ENCODE results near the gene KIF22.

The KIF22 gene

DNA sequence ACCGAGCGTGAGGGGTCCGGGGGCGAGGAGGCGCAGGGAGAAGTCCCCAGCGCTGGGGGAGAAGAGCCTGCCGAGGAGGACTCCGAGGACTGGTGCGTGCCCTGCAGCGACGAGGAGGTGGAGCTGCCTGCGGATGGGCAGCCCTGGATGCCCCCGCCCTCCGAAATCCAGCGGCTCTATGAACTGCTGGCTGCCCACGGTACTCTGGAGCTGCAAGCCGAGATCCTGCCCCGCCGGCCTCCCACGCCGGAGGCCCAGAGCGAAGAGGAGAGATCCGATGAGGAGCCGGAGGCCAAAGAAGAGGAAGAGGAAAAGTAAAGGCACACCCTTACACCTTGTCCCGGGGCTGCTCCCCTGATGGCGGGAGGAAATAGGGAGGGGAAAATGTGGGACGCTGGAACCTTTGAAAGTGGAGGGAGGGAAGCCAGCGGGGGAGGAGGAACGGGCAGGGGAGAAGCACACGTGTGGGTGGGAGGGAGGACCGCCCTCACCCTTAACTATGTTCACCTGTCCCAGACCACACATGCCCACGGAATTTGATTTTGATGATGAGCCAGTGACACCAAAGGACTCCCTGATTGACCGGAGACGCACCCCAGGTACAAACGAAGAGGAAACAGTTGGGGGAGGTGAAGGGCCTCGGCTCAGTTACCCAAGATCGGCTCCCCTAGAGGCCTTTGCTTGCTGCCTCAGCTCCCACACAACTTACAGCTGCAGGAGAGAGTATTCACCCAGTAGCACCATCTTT lies 26.3 kb downstream of the KIF22 start:
- Histone ChIP-seq H3K4me3 (ENCODE audit: low read length) (peak overlapping the region; percentile 82), H3K27me3 (ENCODE audit: insufficient read depth, low read length) (no peaks in the 10 kb centered on the region), H3K9ac (ENCODE audit: low read depth, low read length) (peak overlapping the region; percentile 78), H3K36me3 (ENCODE audit: insufficient read depth, low read length) (peaks cover 33% of the 10 kb centered on the region), H3K4me1 (ENCODE audit: insufficient read depth, low read length) (peaks cover 18% of the 10 kb centered on the region; the same call in 1 of the 2 replicates), H3K9me3 (ENCODE audit: insufficient read depth, low read depth, low read length) (no peaks in the 10 kb centered on the region), H3K27ac (ENCODE audit: low read depth, low read length) (peak overlapping the region; percentile 75)
- 2% methylated on average over 34 of the region's 37 CpGs for WGBS

- H3K4me3 ChIP-seq (ENCODE audit: low read length) = no peak overlapping the region
- H3K27ac ChIP-seq (ENCODE audit: low read depth, low read length) = no peak overlapping the region
- WGBS = 96% methylated on average over 4 of the region's 4 CpGs
- no peak overlapping the region for H3K9ac ChIP-seq (ENCODE audit: low read depth, low read length)
- H3K4me1 ChIP-seq (ENCODE audit: insufficient read depth, low read length) = peaks cover 15% of the 10 kb centered on the region; the same call in 1 of the 2 replicates
- no peaks in the 10 kb centered on the region for H3K27me3 ChIP-seq (ENCODE audit: insufficient read depth, low read length)
- H3K36me3 ChIP-seq (ENCODE audit: insufficient read depth, low read length) = peaks cover 33% of the 10 kb centered on the region
- H3K9me3 ChIP-seq (ENCODE audit: insufficient read depth, low read depth, low read length) = no peaks in the 10 kb centered on the region
Observed at GRCh38 chr16:29818082-29818481, 27.5 kb downstream of the KIF22 start.

GRCh38 chr16:29819506-29819905 lies 29.0 kb downstream of the KIF22 start:
- H3K27ac ChIP-seq (ENCODE audit: low read depth, low read length) = no peak overlapping the region
- H3K4me3 ChIP-seq (ENCODE audit: low read length) = no peak overlapping the region
- H3K4me1 ChIP-seq (ENCODE audit: insufficient read depth, low read length) = 0 out of 2 replicates have a peak, but pooled peaks cover 7% of the 10 kb centered on the region
- no peaks in the 10 kb centered on the region for H3K9me3 ChIP-seq (ENCODE audit: insufficient read depth, low read depth, low read length)
- no peak overlapping the region for H3K9ac ChIP-seq (ENCODE audit: low read depth, low read length)
- 91% methylated on average over 15 of the region's 15 CpGs for WGBS
- peaks cover 33% of the 10 kb centered on the region for H3K36me3 ChIP-seq (ENCODE audit: insufficient read depth, low read length)
- H3K27me3 ChIP-seq (ENCODE audit: insufficient read depth, low read length) = no peaks in the 10 kb centered on the region

DNA sequence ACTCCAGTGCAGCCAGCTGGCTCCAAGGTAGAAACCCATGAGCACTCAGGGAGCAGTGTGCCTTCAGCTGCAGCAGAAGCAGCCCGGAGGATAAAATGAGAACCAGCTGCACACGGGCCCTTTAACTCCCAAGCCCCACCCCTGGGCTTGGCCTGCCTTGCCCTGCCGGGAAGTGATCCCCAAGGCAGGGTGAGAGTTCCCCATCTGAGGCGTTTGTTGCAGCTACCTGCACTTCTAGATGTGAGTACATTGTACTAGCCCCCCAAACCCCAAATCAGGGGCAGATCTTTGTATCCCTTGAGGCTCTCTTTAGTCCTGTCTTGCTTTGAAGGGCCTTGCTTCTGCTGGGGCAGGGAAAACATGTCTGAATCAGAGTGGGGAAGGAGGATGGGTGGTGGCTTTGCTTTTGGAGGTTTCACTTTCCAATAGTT lies 29.7 kb downstream of the KIF22 start, which contains the start of gene MVP:
Gene MVP, plus strand, starts transcription at position 192 of the 431 bp plus-strand sequence. CDS start 10,088 bp downstream, outside the sequence.
- H3K27ac ChIP-seq (ENCODE audit: low read depth, low read length) = no peak within 1 kb of the TSS; the same call in 1 of the 2 replicates

GRCh38 chr16:29820730-29821642 lies 30.4 kb downstream of the KIF22 start:
- WGBS = 90% methylated on average over 11 of the region's 11 CpGs
- Histone ChIP-seq H3K27me3 (ENCODE audit: insufficient read depth, low read length) (no peaks in the 10 kb centered on the region), H3K4me3 (ENCODE audit: low read length) (peak overlapping the region; percentile 31; the same call in 1 of the 2 replicates), H3K36me3 (ENCODE audit: insufficient read depth, low read length) (peaks cover 33% of the 10 kb centered on the region), H3K9ac (ENCODE audit: low read depth, low read length) (no peak overlapping the region), H3K9me3 (ENCODE audit: insufficient read depth, low read depth, low read length) (no peaks in the 10 kb centered on the region), H3K4me1 (ENCODE audit: insufficient read depth, low read length) (peaks cover 13% of the 10 kb centered on the region), H3K27ac (ENCODE audit: low read depth, low read length) (no peak overlapping the region)

More for the DNA sequence above, 29.7 kb downstream of the KIF22 start, which contains the start of gene MVP:
- no peaks in the 10 kb centered on the region for H3K27me3 ChIP-seq (ENCODE audit: insufficient read depth, low read length)
- no peaks in the 10 kb centered on the region for H3K9me3 ChIP-seq (ENCODE audit: insufficient read depth, low read depth, low read length)
- peaks cover 33% of the 10 kb centered on the region for H3K36me3 ChIP-seq (ENCODE audit: insufficient read depth, low read length)
- H3K9ac ChIP-seq (ENCODE audit: low read depth, low read length) = no peak within 1 kb of the TSS
- H3K4me3 ChIP-seq (ENCODE audit: low read length) = peak within 1 kb of the TSS; percentile 31; the same call in 1 of the 2 replicates
- H3K4me1 ChIP-seq (ENCODE audit: insufficient read depth, low read length) = peaks cover 8% of the 10 kb centered on the region
- 80% methylated on average over 4 of the region's 4 CpGs for WGBS

- H3K4me3 ChIP-seq (ENCODE audit: low read length) = no peak overlapping the region
- peaks cover 33% of the 10 kb centered on the region for H3K36me3 ChIP-seq (ENCODE audit: insufficient read depth, low read length)
- WGBS = 88% methylated on average over 7 of the region's 7 CpGs
- H3K9me3 ChIP-seq (ENCODE audit: insufficient read depth, low read depth, low read length) = no peaks in the 10 kb centered on the region
- no peaks in the 10 kb centered on the region for H3K27me3 ChIP-seq (ENCODE audit: insufficient read depth, low read length)
- H3K4me1 ChIP-seq (ENCODE audit: insufficient read depth, low read length) = peaks cover 13% of the 10 kb centered on the region
- H3K27ac ChIP-seq (ENCODE audit: low read depth, low read length) = no peak overlapping the region
- H3K9ac ChIP-seq (ENCODE audit: low read depth, low read length) = no peak overlapping the region
Observed at GRCh38 chr16:29821643-29822115, 31.1 kb downstream of the KIF22 start.

DNA sequence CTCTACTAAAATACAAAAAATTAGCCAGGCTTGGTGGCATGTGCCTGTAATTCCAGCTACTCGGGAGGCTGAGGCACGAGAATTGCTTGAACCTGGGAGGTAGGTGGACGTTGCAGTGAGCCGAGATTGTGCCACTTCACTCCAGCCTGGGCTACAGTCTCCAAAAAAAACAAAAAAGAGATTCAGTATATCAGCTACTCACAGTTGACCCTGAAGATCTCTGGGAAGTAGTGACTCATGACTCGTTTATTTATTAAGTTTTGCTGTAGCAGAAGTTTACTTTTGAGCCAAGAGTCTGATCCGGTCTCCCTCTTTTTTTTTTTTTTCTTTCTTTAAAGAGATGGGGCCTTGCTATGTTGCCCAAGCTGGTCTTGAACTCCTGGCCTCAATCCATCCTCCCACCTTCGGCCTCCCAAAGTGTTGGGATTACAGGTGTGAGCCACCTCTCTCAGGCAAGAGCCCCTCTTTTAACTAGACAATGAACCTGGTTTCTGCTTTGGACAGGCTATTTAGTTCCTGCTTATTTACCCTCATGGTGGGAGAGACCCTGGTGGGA lies 34.1 kb downstream of the KIF22 start:
- H3K27ac ChIP-seq (ENCODE audit: low read depth, low read length) = no peak overlapping the region
- 93% methylated on average over 7 of the region's 7 CpGs for WGBS

DNA sequence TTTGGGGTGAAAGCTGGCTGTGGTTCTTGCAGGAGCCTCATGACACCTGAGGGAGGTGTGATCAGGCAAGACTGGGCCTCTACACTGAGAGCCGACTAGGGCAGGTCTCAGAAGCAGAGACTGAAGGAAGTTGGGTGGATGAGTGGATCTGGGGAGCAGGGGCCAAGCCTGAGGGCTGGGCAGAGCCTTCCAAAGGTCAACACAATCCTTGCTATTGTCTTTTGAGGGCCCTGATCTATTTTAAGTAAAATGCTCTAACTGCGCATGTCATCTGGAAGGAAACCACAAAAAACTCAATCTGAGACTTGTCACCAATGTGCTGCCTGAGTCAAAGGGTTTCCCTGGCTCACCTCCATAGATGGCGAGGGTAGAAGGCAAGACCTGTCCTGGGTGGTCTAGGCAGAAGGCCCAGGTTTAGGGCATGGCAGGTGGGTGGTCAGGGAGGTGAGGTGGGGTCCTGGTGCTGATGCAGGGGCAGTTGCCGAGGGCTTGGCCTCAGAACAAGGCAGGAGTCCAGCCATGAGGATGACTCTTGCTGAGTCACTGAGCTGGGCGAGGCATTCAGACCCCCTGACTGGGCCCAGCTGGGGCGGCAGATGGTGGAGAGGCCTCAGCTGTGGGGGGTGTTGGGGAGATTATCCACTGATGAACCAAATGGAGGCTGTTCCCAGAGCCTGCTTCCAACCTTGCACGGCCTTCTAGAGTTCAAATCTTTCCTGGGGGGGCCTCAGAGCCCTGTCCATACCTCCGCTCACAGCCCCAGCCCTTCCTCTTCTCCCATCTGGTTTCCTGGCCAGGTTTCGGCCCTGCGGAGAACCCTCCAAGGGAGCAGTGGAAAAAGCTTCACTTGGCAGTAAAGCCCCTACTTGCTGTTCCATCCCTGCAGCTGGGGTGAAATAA lies 34.8 kb downstream of the KIF22 start:
- Histone ChIP-seq H3K27ac (ENCODE audit: low read depth, low read length) (peak overlapping the region; percentile 45; the same call in 1 of the 2 replicates), H3K4me3 (ENCODE audit: low read length) (no peak overlapping the region), H3K36me3 (ENCODE audit: insufficient read depth, low read length) (peaks cover 7% of the 10 kb centered on the region; the same call in 1 of the 2 replicates), H3K9ac (ENCODE audit: low read depth, low read length) (peak overlapping the region; percentile 33), H3K4me1 (ENCODE audit: insufficient read depth, low read length) (peaks cover 13% of the 10 kb centered on the region), H3K27me3 (ENCODE audit: insufficient read depth, low read length) (no peaks in the 10 kb centered on the region), H3K9me3 (ENCODE audit: insufficient read depth, low read depth, low read length) (no peaks in the 10 kb centered on the region)
- WGBS = 79% methylated on average over 10 of the region's 10 CpGs

More for the DNA sequence above, 34.1 kb downstream of the KIF22 start:
- Histone ChIP-seq H3K9ac (ENCODE audit: low read depth, low read length) (no peak overlapping the region), H3K36me3 (ENCODE audit: insufficient read depth, low read length) (peaks cover 14% of the 10 kb centered on the region), H3K4me3 (ENCODE audit: low read length) (no peak overlapping the region), H3K27me3 (ENCODE audit: insufficient read depth, low read length) (no peaks in the 10 kb centered on the region), H3K9me3 (ENCODE audit: insufficient read depth, low read depth, low read length) (no peaks in the 10 kb centered on the region), H3K4me1 (ENCODE audit: insufficient read depth, low read length) (peaks cover 13% of the 10 kb centered on the region)

DNA sequence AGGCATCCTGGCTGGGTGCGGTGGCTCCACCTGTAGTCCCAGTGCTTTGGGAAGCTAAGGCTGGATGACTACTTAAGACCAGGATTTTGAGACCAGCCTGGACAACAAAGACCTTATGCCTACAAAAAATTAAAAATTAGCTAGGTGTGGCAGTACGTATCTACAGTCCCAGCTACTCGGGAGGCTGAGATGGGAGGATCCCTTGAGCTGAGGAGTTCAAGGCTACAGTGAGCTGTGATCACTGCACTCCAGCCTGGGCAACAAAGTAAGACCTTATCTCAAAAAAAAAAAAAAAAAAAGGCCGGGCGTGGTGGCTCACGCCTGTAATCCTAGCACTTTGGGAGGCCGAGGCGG lies 35.8 kb downstream of the KIF22 start:
- WGBS = 98% methylated on average over 8 of the region's 8 CpGs
- Histone ChIP-seq H3K9me3 (ENCODE audit: insufficient read depth, low read depth, low read length) (no peaks in the 10 kb centered on the region), H3K27ac (ENCODE audit: low read depth, low read length) (no peak overlapping the region; the same call in 1 of the 2 replicates), H3K4me3 (ENCODE audit: low read length) (no peak overlapping the region), H3K9ac (ENCODE audit: low read depth, low read length) (no peak overlapping the region), H3K27me3 (ENCODE audit: insufficient read depth, low read length) (no peaks in the 10 kb centered on the region), H3K4me1 (ENCODE audit: insufficient read depth, low read length) (peaks cover 13% of the 10 kb centered on the region), H3K36me3 (ENCODE audit: insufficient read depth, low read length) (no peaks in the 10 kb centered on the region)

DNA sequence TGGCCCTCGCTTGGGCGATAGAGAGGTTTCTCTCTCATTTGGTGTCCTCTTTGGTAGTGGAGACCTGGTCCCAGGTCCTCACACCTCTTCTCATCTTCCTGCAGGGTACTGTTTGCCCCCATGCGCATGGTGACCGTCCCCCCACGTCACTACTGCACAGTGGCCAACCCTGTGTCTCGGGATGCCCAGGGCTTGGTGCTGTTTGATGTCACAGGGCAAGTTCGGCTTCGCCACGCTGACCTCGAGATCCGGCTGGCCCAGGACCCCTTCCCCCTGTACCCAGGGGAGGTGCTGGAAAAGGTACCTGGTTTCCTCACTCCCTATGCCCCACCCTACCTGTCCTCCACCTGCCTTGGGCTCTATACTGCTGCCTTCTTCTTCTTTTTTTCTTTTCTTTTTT lies 40.2 kb downstream of the KIF22 start:
- Histone ChIP-seq H3K27ac (ENCODE audit: low read depth, low read length) (no peak overlapping the region), H3K9me3 (ENCODE audit: insufficient read depth, low read depth, low read length) (no peaks in the 10 kb centered on the region), H3K36me3 (ENCODE audit: insufficient read depth, low read length) (no peaks in the 10 kb centered on the region), H3K4me3 (ENCODE audit: low read length) (no peak overlapping the region), H3K27me3 (ENCODE audit: insufficient read depth, low read length) (no peaks in the 10 kb centered on the region), H3K4me1 (ENCODE audit: insufficient read depth, low read length) (peaks cover 2% of the 10 kb centered on the region; the same call in 1 of the 2 replicates), H3K9ac (ENCODE audit: low read depth, low read length) (no peak overlapping the region)
- WGBS = 95% methylated on average over 11 of the region's 11 CpGs
